BE2C (cell line): Measurements from ENCODE around the gene SCIN.

Source experiments
- DNase-seq: peaks from one replicate; pipeline ENCODE4 v3.0.0-alpha.2; 2020
- H3K27me3 ChIP-seq: fragments of 250-450 bp; sonication (Bioruptor Pico); 2 replicates; pipeline ENCODE4 v1.5.1; 2020; ENCODE audit warnings: mild to moderate bottlenecking
- H3K36me3 ChIP-seq: fragments of 250-450 bp; sonication (Bioruptor Pico); 2 replicates; pipeline ENCODE4 v1.5.1; 2020; ENCODE audit warnings: mild to moderate bottlenecking
- H3K4me1 ChIP-seq: fragments of 250-450 bp; sonication (Bioruptor Pico); 2 replicates; pipeline ENCODE4 v1.5.1; 2020
- H3K4me3 ChIP-seq: 2 replicates; pipeline ENCODE4 v1.5.1; 2011; ENCODE audit warnings: low read depth, low read length
- H3K9me3 ChIP-seq: fragments of 250-450 bp; sonication (Bioruptor Pico); 2 replicates; pipeline ENCODE4 v1.5.1; 2020
- TF ChIP-seq, protein P1 (sequence below): IDR thresholded peaks from 2 replicates; pipeline ENCODE4 v1.5.1; 2012; ENCODE audit warnings: mild to moderate bottlenecking, low read depth, low read length

SCIN gene

DNA sequence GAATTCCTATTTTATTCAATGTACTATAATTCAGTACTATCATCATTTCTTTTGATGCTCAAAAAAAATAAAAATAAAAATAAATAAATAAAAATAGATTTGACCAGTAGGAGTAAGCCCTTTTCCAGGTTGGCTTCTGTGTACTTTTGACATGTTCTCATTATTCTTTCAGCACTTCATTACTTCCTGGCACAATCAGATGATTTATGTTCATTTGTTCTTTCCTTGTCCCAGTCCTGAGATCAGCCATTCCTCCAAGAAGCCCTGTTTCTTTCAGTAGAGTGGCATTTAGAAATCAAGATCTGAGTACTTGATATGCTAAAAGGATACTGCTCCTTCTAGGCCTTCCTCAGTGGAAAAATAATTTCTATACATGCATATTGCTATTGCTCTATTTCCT lies 137.8 kb downstream of the SCIN start:
- no peaks in the 10 kb centered on the region for H3K9me3 ChIP-seq
- DNase-seq, result no peak
- TF ChIP-seq, protein P1, sequence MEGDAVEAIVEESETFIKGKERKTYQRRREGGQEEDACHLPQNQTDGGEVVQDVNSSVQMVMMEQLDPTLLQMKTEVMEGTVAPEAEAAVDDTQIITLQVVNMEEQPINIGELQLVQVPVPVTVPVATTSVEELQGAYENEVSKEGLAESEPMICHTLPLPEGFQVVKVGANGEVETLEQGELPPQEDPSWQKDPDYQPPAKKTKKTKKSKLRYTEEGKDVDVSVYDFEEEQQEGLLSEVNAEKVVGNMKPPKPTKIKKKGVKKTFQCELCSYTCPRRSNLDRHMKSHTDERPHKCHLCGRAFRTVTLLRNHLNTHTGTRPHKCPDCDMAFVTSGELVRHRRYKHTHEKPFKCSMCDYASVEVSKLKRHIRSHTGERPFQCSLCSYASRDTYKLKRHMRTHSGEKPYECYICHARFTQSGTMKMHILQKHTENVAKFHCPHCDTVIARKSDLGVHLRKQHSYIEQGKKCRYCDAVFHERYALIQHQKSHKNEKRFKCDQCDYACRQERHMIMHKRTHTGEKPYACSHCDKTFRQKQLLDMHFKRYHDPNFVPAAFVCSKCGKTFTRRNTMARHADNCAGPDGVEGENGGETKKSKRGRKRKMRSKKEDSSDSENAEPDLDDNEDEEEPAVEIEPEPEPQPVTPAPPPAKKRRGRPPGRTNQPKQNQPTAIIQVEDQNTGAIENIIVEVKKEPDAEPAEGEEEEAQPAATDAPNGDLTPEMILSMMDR, result no peak
- H3K4me3 ChIP-seq, result no peak overlapping the region
- no peaks in the 10 kb centered on the region for H3K4me1 ChIP-seq
- H3K36me3 ChIP-seq, result no peaks in the 10 kb centered on the region
- no peaks in the 10 kb centered on the region for H3K27me3 ChIP-seq
